ENCODE results near the gene TAS2R14. TPM values are rescaled to one million over a fixed set of nuclear protein-coding genes. Genes with fewer than 3 reads are reported as not detected.

TAS2R14 gene
- total and polyA plus RNA-seq, 2 donors (not counting 3 experiments of a cell fraction or from before 2014, with no cell fraction given), result 0.91 to 4.2 TPM

GRCh38 chr12:10891937-10892336 is 47.1 kb downstream of the TAS2R14 start:
- H4K20me1 ChIP-seq (replicated peaks; ENCODE audit: control insufficient read depth, extremely low read depth, insufficient read depth, low read length), result no peaks in the 10 kb centered on the region
- no peak overlapping the region for H2AFZ ChIP-seq (ENCODE audit: low read depth, low read length)
- TF ChIP-seq POLR2AphosphoS5 (IDR thresholded peaks at IDR 0.05; ENCODE audit: insufficient read depth, low read depth, low read length) (no peak), MAX (IDR thresholded peaks at IDR 0.05; ENCODE audit: insufficient read depth, insufficient read length) (no peak), FOS (IDR thresholded peaks at IDR 0.05; ENCODE audit: borderline replicate concordance, insufficient read depth, low read length) (no peak), POLR2A (IDR thresholded peaks at IDR 0.05; ENCODE audit: low read depth, low read length) (no peak), GATA2 (IDR thresholded peaks at IDR 0.05; ENCODE audit: insufficient read depth, insufficient read length, low read depth, low read length) (no peak), EZH2 (IDR thresholded peaks at IDR 0.05; ENCODE audit: borderline replicate concordance, low read depth, low read length, severe bottlenecking) (no peak), JUN (IDR thresholded peaks at IDR 0.05; ENCODE audit: borderline replicate concordance, insufficient read depth, insufficient read length, low read depth) (no peak), MYC (IDR thresholded peaks at IDR 0.05; ENCODE audit: low read depth, low read length) (no peak)
- TF ChIP-seq, protein P1, sequence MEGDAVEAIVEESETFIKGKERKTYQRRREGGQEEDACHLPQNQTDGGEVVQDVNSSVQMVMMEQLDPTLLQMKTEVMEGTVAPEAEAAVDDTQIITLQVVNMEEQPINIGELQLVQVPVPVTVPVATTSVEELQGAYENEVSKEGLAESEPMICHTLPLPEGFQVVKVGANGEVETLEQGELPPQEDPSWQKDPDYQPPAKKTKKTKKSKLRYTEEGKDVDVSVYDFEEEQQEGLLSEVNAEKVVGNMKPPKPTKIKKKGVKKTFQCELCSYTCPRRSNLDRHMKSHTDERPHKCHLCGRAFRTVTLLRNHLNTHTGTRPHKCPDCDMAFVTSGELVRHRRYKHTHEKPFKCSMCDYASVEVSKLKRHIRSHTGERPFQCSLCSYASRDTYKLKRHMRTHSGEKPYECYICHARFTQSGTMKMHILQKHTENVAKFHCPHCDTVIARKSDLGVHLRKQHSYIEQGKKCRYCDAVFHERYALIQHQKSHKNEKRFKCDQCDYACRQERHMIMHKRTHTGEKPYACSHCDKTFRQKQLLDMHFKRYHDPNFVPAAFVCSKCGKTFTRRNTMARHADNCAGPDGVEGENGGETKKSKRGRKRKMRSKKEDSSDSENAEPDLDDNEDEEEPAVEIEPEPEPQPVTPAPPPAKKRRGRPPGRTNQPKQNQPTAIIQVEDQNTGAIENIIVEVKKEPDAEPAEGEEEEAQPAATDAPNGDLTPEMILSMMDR (IDR thresholded peaks at IDR 0.05; ENCODE audit: extremely low read depth in 1 of 2, insufficient read depth in 1 of 2, low read depth in 1 of 2, low read length in 2 of 2), result no peak
- no TSS peak for BruUV-seq (replicated peaks)
- FAIRE-seq, result no peak
- no peaks in the 10 kb centered on the region for H3K9me1 ChIP-seq (replicated peaks; ENCODE audit: control insufficient read depth, extremely low read depth, insufficient read depth, low read length)
- no peak for DNase-seq (ENCODE audit: low read depth, low spot score)
- no peaks in the 10 kb centered on the region for H3K27me3 ChIP-seq (ENCODE audit: control insufficient read depth in 2 of 2, insufficient read depth in 2 of 2, low read length in 2 of 2)
- H3K9me3 ChIP-seq (replicated peaks; ENCODE audit: control insufficient read depth, insufficient read depth, low read length), result no peaks in the 10 kb centered on the region
- H3K9ac ChIP-seq (replicated peaks; ENCODE audit: extremely low read depth, insufficient read depth, low read length), result no peak overlapping the region
- POLR2A ChIA-PET, result no interaction called here
- no peak overlapping the region for H3K4me2 ChIP-seq (ENCODE audit: insufficient read depth, low read length)
- no peak overlapping the region for H3K27ac ChIP-seq (ENCODE audit: insufficient read depth, low read depth, low read length)
- no peaks in the 10 kb centered on the region for H3K79me2 ChIP-seq (ENCODE audit: control insufficient read depth, insufficient read depth, low read length)
- CTCF ChIA-PET, result interaction anchor here (1.2 kb wide), 1 partner anchor 41 kb away, joined by 3 read pairs; no protein-coding TSS in a partner anchor
- no peak overlapping the region for H3K4me3 ChIP-seq (replicated peaks in 1 of 3; ENCODE audit: insufficient read depth in 1 of 3, low read depth in 1 of 3, low read length in 3 of 3)
- no peaks in the 10 kb centered on the region for H3K4me1 ChIP-seq (ENCODE audit: control insufficient read depth, extremely low read depth, insufficient read depth, low read length)
- no peaks in the 10 kb centered on the region for H3K36me3 ChIP-seq (ENCODE audit: control insufficient read depth in 2 of 2, extremely low read depth in 1 of 2, insufficient read depth in 2 of 2, low read length in 2 of 2)
- intact Hi-C loops (cut with micrococcal nuclease), result no loop called here
- dilution Hi-C loops (cut with MboI; ENCODE audit: extremely low pct_ligation_motif_present, low sequenced_read_pairs), result no loop called here
